ENCODE data around the gene WDR73.

GRCh38 chr15:84649706-84650105 lies 4.4 kb downstream of the WDR73 start:
- TF ChIP-seq CTCF (conservative IDR thresholded peaks at IDR 0.05; ENCODE audit: low read depth, low read length) (no peak), USF2 (IDR thresholded peaks at IDR 0.05; ENCODE audit: low read depth, low read length) (no peak)
